HG03457 (cell line): ENCODE data around the gene MAG.

Source experiments
- ATAC-seq: cut with Tn5 transposase; IDR thresholded peaks from one replicate; pipeline ENCODE4 v1.9.1; 2021; ENCODE audit warnings: moderate number of reproducible peaks; ENCODE audit not compliant: unreplicated experiment

Gene MAG

GRCh38 chr19:35340431-35340830 lies 48.5 kb downstream of the MAG start:
- ATAC-seq = no peak

- no peak for ATAC-seq
Observed at GRCh38 chr19:35341006-35341405, 49.0 kb downstream of the MAG start.

- no peak for ATAC-seq
Observed at GRCh38 chr19:35341565-35342225, 49.7 kb downstream of the MAG start.

- no peak for ATAC-seq
Observed at GRCh38 chr19:35342430-35342829, 50.5 kb downstream of the MAG start.

GRCh38 chr19:35344511-35345031 lies 52.6 kb downstream of the MAG start:
- no peak for ATAC-seq

- ATAC-seq = no peak
Observed at GRCh38 chr19:35345671-35346111, 53.7 kb downstream of the MAG start.

- ATAC-seq = no peak
Observed at GRCh38 chr19:35346193-35347052, 54.5 kb downstream of the MAG start.

- ATAC-seq = peak; percentile 50
Observed at GRCh38 chr19:35347171-35347929, 55.4 kb downstream of the MAG start, which contains the start of gene FFAR1. FFAR1 (plus strand) TSS chr19:35347902; CDS start chr19:35351552, 3,650 bp downstream.

GRCh38 chr19:35347930-35348298 lies 56.0 kb downstream of the MAG start:
- ATAC-seq = no peak

GRCh38 chr19:35348911-35349611 lies 57.1 kb downstream of the MAG start:
- no peak for ATAC-seq

- ATAC-seq = no peak
Observed at GRCh38 chr19:35349614-35350521, 57.9 kb downstream of the MAG start.

GRCh38 chr19:35350591-35350990 lies 58.6 kb downstream of the MAG start:
- ATAC-seq = no peak

- ATAC-seq = no peak
Observed at GRCh38 chr19:35351411-35352176, 59.6 kb downstream of the MAG start.

- ATAC-seq = no peak
Observed at GRCh38 chr19:35352177-35352447, 60.2 kb downstream of the MAG start.

- no peak for ATAC-seq
Observed at GRCh38 chr19:35352448-35353304, 60.7 kb downstream of the MAG start.

GRCh38 chr19:35353635-35354034 lies 61.7 kb downstream of the MAG start:
- no peak for ATAC-seq

- ATAC-seq = no peak
Observed at GRCh38 chr19:35354898-35355297, 62.9 kb downstream of the MAG start.

- ATAC-seq = no peak
Observed at GRCh38 chr19:35355791-35356460, 64.0 kb downstream of the MAG start.
